ENCODE results near the gene OR2T6. TPM values are rescaled to one million over a fixed set of nuclear protein-coding genes. Genes with fewer than 3 reads are reported as not detected.

The OR2T6 gene, protein sequence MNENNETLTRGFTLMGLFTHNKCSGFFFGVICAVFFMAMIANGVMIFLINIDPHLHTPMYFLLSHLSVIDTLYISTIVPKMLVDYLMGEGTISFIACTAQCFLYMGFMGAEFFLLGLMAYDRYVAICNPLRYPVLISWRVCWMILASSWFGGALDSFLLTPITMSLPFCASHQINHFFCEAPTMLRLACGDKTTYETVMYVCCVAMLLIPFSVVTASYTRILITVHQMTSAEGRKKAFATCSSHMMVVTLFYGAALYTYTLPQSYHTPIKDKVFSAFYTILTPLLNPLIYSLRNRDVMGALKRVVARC
- not detected for total RNA-seq

DNA sequence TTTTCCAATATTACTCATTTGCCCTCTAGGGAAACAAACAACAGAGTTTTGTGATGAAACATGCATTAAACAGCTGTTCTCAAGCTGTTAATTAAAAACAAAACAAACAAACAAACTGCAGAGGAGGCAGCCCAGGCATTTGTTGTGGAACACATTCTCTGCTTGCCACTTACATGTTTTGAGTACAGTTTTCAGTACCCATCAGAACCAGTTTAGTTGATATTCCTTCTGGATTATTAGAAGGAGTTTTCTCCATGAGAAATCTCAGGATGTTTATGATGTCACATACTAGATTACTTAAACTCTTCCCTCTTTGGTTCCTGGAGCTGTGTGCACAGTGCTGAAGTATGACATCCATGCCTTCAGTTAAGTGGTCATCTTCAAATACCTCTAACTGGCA, at the start of gene OR2T6:
TSS of gene OR2T6 (plus strand) at position 301 of the 400 bp plus-strand sequence. CDS start 11,863 bp downstream, outside the sequence.
- no peak for ATAC-seq
- no peaks in the 10 kb centered on the region for H3K4me1 ChIP-seq
- in situ Hi-C loops (cut with MboI; ENCODE audit: low sequenced_read_pairs in 4 of 4) = no loop called here

DNA sequence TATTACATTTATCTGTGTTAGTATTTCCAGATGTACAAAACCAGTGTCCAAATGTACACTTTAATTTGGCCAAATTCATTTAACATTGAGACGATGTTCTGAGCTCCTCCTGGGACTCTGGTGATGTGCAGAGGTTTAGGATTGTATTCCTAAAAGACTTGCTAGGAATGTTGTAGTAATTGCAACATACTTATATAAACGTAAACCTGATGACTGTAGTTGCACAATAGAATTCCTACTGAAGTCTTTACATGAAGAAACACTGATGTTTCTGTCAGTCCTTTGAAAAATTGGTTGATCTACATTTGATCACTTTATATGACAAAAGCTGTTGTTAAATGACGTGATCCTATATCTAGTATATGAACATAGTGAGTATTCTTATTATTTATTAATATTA, 32.1 kb upstream of the OR2T6 start:
- H3K4me3 ChIP-seq = no peak overlapping the region
- ATAC-seq = no peak
- intact Hi-C loops (cut with DNase I; ENCODE audit: low total_unique reads) = no loop called here
- no peaks in the 10 kb centered on the region for H3K9me3 ChIP-seq
- no peaks in the 10 kb centered on the region for H3K36me3 ChIP-seq
- no peak overlapping the region for H3K27ac ChIP-seq
- no peaks in the 10 kb centered on the region for H3K4me1 ChIP-seq
- H3K27me3 ChIP-seq = peaks cover 0 to 3% (median 0%) of the 10 kb centered on the region in 3 donors
- in situ Hi-C loops (cut with MboI; ENCODE audit: low sequenced_read_pairs in 4 of 4) = no loop called here
- no peak for TF ChIP-seq POLR2A (IDR thresholded peaks at IDR 0.05)
- TF ChIP-seq, protein P1, sequence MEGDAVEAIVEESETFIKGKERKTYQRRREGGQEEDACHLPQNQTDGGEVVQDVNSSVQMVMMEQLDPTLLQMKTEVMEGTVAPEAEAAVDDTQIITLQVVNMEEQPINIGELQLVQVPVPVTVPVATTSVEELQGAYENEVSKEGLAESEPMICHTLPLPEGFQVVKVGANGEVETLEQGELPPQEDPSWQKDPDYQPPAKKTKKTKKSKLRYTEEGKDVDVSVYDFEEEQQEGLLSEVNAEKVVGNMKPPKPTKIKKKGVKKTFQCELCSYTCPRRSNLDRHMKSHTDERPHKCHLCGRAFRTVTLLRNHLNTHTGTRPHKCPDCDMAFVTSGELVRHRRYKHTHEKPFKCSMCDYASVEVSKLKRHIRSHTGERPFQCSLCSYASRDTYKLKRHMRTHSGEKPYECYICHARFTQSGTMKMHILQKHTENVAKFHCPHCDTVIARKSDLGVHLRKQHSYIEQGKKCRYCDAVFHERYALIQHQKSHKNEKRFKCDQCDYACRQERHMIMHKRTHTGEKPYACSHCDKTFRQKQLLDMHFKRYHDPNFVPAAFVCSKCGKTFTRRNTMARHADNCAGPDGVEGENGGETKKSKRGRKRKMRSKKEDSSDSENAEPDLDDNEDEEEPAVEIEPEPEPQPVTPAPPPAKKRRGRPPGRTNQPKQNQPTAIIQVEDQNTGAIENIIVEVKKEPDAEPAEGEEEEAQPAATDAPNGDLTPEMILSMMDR (IDR thresholded peaks at IDR 0.05 in 4 of 5, conservative IDR thresholded peaks at IDR 0.05 in 1 of 5) = no peak
- no peak for DNase-seq

More for the DNA sequence above, at the start of gene OR2T6:
- no peaks in the 10 kb centered on the region for H3K36me3 ChIP-seq
- H3K27me3 ChIP-seq = no peaks in the 10 kb centered on the region
- TF ChIP-seq, protein P1 (IDR thresholded peaks at IDR 0.05 in 4 of 5, conservative IDR thresholded peaks at IDR 0.05 in 1 of 5) = no peak
- no peak for TF ChIP-seq POLR2A (IDR thresholded peaks at IDR 0.05)
- intact Hi-C loops (cut with DNase I; ENCODE audit: low total_unique reads) = no loop called here
- no peak within 1 kb of the TSS for H3K27ac ChIP-seq
- no peak within 1 kb of the TSS for H3K4me3 ChIP-seq
- no peaks in the 10 kb centered on the region for H3K9me3 ChIP-seq
- DNase-seq = no peak

DNA sequence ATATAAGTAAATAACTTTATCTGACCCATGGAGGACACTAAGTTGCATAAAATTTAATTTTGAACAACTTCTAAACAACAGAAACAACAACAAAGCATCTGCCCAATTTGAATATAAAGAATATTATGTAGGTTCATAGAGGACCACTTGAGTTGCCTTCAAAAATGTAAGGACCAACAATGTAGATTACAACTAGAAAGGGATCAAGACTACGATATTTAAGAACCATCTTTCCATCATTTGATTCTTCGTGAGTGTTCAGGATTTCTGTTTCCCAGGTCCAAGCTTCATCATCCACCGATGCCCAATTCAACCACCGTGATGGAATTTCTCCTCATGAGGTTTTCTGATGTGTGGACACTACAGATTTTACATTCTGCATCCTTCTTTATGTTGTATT, 27.1 kb upstream of the OR2T6 start, which contains the start of gene OR14C36:
TSS of gene OR14C36 (plus strand) at position 301 of the 400 bp plus-strand sequence. CDS start at position 301, 0 bp downstream.
- intact Hi-C loops (cut with DNase I; ENCODE audit: low total_unique reads) = no loop called here

DNA sequence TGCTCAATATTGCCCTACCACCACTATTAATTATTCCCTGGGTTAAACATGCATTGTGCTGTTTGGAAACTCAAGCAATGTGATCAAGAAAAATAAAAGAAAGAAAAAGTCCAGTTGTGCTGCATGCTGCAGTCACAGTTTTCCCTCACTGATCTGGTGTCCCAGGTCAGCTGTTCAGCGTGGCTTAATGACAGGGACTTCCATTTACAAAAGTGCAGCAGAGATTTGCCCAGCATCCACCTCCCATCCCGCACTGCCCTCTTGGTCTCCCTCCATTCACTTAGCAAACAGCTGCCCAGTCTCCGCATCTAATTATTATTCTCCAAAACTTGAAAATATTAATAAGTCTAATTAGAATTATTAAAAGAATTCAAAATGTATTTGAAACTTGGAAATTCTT, 16.1 kb upstream of the OR2T6 start:
- TF ChIP-seq POLR2A (IDR thresholded peaks at IDR 0.05) = no peak
- TF ChIP-seq, protein P1 (IDR thresholded peaks at IDR 0.05 in 4 of 5, conservative IDR thresholded peaks at IDR 0.05 in 1 of 5) = no peak
- H3K9me3 ChIP-seq = no peaks in the 10 kb centered on the region
- H3K27me3 ChIP-seq = no peaks in the 10 kb centered on the region
- no peak overlapping the region for H3K4me3 ChIP-seq
- in situ Hi-C loops (cut with MboI; ENCODE audit: low sequenced_read_pairs in 4 of 4) (no loop called here), intact Hi-C loops (cut with DNase I; ENCODE audit: low total_unique reads) (no loop called here)
- DNase-seq (no peak), ATAC-seq (no peak)
- H3K36me3 ChIP-seq = no peaks in the 10 kb centered on the region
- no peaks in the 10 kb centered on the region for H3K4me1 ChIP-seq
- no peak overlapping the region for H3K27ac ChIP-seq

More for the DNA sequence above, 27.1 kb upstream of the OR2T6 start, which contains the start of gene OR14C36:
- Histone ChIP-seq H3K9me3 (no peaks in the 10 kb centered on the region), H3K27ac (no peak within 1 kb of the TSS), H3K4me3 (no peak within 1 kb of the TSS), H3K4me1 (no peaks in the 10 kb centered on the region), H3K36me3 (no peaks in the 10 kb centered on the region), H3K27me3 (peaks cover 0 to 3% (median 0%) of the 10 kb centered on the region in 3 donors)
- ATAC-seq (no peak), DNase-seq (no peak)
- in situ Hi-C loops (cut with MboI; ENCODE audit: low sequenced_read_pairs in 4 of 4) = no loop called here
- TF ChIP-seq, protein P1 (IDR thresholded peaks at IDR 0.05 in 4 of 5, conservative IDR thresholded peaks at IDR 0.05 in 1 of 5) = no peak
- no peak for TF ChIP-seq POLR2A (IDR thresholded peaks at IDR 0.05)

Measured in gastrocnemius medialis (tissue), 4 donors.